ENCODE results near the gene CARD14.
"Not testable (repeated sequence)": the region's sequence is repeated elsewhere in the genome, so short reads cannot be mapped to it uniquely, and the experiment has no call there.

The CARD14 gene

DNA sequence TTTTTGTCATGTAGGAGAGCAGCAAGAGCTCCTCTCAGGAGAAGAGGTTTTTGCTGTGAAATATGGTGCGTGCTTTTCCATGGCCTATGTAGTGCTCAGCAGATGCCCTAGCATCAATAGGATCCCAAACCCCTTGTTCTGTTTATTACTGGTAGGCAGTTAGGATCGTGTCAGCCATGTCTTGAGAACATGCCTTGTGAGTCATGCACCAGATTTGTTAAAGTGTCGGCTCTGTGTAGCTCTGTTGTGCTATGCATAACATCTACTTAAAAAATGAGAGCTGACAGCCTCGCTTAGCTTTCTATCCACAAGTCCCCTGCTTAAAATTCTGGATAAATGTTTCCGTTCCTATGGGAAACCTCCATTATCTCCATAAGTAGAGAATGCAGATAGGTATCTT is 18.5 kb upstream of the CARD14 start:
- DNase-seq (ENCODE audit: low read depth), result no peak
- H3K4me3 ChIP-seq (ENCODE audit: low read depth, low read length), result no peak overlapping the region
- no peak for TF ChIP-seq CTCF (IDR thresholded peaks at IDR 0.05; ENCODE audit: low read depth, low read length, missing control alignments)

DNA sequence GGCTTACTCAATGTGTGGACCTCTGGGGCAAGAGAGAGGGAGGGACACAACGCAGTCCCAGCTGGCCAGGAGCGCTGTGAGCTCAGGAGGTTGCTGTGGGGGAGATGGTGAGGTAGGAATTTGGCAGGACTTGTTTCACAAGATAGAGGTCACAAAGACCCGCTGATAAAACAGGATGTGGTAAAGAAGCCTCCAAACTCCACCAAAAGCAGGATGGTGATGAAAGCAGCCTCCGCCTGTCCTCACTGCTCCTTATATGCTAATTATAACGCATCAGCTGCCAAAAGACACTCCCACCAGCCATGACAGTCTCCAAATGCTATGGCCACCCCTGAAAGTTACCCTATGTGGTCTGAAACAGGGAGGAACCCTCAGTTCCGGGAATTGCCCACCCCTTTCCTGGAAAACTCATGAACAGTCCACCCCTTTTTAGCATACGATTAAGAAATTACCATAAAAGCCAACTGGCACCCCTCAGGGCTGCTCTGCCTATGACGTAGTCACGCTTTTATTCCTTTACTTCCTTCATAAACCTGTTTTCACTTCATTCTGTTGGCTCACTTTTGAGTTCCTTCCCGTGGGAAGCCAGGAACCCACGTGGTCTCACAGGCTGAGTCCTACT is 17.6 kb upstream of the CARD14 start:
- no peak for TF ChIP-seq CTCF (IDR thresholded peaks at IDR 0.05; ENCODE audit: low read depth, low read length, missing control alignments)
- no peak for DNase-seq (ENCODE audit: low read depth)
- H3K4me3 ChIP-seq (ENCODE audit: low read depth, low read length), result no peak overlapping the region

GRCh38 chr17:80153004-80153403 is 16.8 kb upstream of the CARD14 start:
- no peak overlapping the region for H3K4me3 ChIP-seq (ENCODE audit: low read depth, low read length)
- DNase-seq (ENCODE audit: low read depth), result no peak
- TF ChIP-seq CTCF (IDR thresholded peaks at IDR 0.05; ENCODE audit: low read depth, low read length, missing control alignments), result no peak

- no peak for DNase-seq (ENCODE audit: low read depth)
- no peak for TF ChIP-seq CTCF (IDR thresholded peaks at IDR 0.05; ENCODE audit: low read depth, low read length, missing control alignments)
- H3K4me3 ChIP-seq (ENCODE audit: low read depth, low read length), result no peak overlapping the region
These were observed 15.7 kb upstream of the CARD14 start for GRCh38 chr17:80154166-80154565.

DNA sequence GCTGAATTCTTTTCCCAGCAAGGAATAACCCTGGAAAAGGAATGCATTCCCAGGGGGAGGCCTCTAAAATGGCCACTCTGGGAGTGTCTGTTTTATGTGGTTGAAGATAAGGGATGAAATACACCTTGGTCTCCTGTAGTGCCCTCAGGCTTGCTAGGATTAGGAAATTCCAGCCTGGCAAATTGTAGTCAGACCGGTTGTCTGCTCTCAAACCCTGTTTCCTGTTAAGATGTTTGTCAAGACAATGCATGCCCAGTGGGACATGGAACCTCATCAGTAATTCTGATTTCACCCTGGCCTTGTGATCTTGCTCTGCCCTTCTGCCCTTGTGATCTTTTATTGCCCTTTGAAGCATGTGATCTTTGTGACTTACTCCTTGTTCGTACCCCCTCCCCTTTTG is 14.2 kb upstream of the CARD14 start:
- DNase-seq (ENCODE audit: low read depth); H3K4me3 ChIP-seq (ENCODE audit: low read depth, low read length): not testable (repeated sequence)

DNA sequence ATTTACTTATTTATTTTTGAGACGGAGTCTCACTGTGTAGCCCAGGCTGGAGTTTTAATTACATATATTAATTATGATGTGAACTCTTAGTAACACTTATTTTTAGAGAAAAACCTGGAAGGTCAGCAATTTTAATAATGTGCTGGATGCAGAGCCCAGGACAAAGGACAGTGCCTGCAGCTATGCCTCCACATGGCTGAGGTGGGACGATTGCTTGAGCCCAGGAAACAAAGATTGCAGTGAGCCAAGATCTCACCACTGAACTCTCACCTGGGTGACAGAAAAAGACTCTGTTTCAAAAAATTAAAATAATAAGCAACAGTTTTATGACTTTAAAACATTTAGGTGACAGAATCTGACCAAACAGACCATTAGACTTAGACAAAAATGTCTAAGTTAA is 11.0 kb upstream of the CARD14 start:
- no peak overlapping the region for H3K4me3 ChIP-seq (ENCODE audit: low read depth, low read length)
- TF ChIP-seq CTCF (IDR thresholded peaks at IDR 0.05; ENCODE audit: low read depth, low read length, missing control alignments), result no peak
- DNase-seq (ENCODE audit: low read depth), result no peak

GRCh38 chr17:80160536-80160935 is 9.3 kb upstream of the CARD14 start:
- DNase-seq (ENCODE audit: low read depth), result no peak
- no peak for TF ChIP-seq CTCF (IDR thresholded peaks at IDR 0.05; ENCODE audit: low read depth, low read length, missing control alignments)
- no peak overlapping the region for H3K4me3 ChIP-seq (ENCODE audit: low read depth, low read length)

All from GM12864 (cell line).